Activated CD8-positive, alpha-beta memory T cell treated with anti-CD3 and anti-CD28 coated beads for 4 hours (primary cell): Measurements from ENCODE around the gene TET2.

Experiments
- DNase-seq, 2 donors: peaks; one replicate each; pipeline ENCODE4 v3.0.0-alpha.2; 2020; ENCODE audit warnings: low read depth in 2 of 2

The TET2 gene

DNA sequence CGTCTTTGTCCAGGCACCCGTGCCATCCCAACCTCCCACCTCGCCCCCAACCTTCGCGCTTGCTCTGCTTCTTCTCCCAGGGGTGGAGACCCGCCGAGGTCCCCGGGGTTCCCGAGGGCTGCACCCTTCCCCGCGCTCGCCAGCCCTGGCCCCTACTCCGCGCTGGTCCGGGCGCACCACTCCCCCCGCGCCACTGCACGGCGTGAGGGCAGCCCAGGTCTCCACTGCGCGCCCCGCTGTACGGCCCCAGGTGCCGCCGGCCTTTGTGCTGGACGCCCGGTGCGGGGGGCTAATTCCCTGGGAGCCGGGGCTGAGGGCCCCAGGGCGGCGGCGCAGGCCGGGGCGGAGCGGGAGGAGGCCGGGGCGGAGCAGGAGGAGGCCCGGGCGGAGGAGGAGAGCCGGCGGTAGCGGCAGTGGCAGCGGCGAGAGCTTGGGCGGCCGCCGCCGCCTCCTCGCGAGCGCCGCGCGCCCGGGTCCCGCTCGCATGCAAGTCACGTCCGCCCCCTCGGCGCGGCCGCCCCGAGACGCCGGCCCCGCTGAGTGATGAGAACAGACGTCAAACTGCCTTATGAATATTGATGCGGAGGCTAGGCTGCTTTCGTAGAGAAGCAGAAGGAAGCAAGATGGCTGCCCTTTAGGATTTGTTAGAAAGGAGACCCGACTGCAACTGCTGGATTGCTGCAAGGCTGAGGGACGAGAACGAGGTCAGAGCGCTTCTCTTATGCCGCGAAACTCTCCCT is at the start of gene TET2:
Gene TET2, plus strand, starts transcription at position 601 of the 740 bp plus-strand sequence. CDS start 87,067 bp downstream, outside the sequence.
- DNase-seq: peak; percentile 60 to 68

DNA sequence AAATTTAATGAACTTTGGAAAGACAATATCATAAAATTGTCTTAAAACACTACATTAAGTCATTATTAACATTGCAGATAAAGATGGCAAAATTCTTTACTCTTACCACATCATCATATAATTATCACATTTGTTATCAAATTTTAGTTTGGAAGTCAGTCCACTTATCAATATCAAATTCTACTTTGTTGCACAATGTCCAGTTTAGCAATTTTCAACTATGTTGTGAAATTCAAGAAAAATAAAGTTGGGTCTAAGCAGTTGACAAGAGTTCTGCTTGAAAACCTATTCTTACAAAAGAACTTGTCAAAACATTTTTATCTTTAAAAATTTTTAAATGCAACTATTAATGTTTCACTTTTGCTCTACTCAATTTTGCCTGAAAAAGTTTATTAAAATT is 44.7 kb upstream of the TET2 start:
- DNase-seq: no peak

DNA sequence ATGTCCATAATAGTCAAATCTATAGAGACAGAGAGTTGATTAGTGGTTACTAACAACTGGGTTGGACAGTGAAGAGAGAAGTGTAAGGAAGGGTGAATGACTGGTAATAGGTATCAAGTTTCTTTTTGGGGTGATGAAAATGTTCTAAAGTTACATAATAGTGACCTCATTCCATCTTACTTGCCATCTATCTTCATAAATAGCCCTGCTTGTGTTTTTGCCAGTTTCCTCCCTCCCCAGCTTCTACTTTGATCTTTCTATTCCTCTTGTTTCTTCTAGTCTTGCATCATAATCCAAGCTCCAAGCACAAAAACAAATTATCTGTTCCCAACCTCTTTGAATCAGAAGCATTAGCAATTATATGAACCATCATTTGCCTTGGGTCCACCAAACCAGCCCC is 40.2 kb upstream of the TET2 start:
- DNase-seq: no peak

DNA sequence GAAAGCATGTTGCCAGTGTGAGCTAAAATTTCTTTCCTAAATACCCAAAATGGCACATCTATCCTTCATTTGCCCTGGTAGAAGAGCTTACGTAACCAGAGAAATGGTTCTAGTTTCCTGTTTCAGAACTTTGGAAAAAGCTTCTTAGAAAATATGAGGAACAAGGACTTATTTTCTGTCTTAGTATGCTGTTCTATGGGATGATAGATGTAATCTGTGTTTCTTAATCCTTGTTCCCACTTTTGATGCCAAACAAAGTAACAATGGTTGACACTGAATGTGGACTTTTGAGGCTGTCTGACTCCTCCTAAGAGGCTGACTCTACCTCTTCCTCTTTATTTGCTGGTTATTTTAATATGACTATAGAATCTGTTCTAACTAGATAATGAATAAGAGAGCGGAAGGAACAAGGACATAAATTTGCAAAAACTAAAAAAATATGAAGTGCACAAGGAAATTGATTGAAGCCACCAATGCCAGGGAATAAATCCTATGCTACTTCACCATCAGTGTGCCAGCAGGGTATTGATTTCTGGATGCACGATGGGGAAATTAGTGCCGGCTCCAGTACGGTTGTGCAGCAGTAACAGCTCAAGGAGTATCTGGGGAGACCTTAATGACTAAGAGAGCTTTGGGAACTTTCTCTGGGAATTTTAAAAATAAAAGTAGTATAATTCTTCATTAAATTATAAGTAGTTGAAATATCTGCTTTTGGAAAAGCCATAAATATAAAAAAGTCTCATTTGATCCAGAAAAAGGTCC is 39.4 kb upstream of the TET2 start:
- DNase-seq: no peak

DNA sequence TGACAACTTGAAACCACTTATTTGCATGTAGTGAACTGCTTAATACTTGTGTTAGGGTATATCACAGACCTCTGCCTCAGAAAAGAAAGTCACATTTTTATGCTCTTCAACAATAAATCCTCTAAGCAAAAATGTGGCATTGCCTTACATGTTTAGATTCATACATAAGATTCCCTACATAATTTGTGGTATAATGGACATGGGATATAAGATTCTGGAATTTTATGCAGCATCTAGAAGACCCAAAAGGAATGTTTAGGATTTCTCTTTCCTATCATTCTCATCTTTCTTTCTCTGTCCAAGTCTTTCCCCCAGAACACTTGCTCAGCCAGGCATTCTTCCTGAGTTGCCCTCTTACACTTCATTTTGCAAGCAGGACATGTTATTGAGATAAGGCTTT is 37.7 kb upstream of the TET2 start:
- DNase-seq: no peak

DNA sequence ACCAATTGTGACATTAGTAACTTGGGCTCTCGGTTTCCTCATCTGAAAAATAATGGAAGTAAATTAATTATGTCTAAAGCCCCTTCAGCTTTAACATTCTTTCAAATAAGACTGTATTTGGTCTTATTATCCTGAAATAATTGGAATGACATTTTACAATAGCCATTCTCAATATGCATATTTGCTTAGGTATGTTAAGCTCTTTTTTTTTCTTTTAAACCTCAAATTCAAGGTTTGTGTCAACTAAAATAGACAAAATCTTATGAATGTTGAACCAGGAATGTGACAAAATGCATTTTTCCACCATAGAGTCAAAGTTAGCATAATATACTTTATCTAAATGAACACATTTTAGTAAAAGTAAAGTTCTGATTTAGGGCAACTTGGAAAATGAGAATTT is 34.4 kb upstream of the TET2 start:
- DNase-seq: no peak

DNA sequence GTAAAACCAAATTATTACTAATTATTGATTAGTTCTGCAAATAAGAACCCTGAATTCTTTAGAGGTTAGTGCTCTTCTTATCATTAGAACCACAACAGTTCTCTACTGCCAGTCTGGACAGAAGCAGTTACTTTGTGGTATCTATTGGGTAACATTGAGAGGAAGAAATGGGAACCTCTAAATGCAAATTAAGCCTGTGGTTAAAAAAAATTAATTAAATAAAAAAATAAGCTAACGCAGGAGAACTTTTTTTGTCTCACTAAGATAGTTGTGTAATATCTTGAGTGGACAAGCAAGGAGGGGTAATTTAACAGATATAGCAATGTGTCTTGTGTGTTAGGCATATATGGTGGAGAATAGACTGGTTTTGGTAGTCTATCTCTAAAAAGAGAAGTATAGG is 32.9 kb upstream of the TET2 start:
- DNase-seq: no peak

DNA sequence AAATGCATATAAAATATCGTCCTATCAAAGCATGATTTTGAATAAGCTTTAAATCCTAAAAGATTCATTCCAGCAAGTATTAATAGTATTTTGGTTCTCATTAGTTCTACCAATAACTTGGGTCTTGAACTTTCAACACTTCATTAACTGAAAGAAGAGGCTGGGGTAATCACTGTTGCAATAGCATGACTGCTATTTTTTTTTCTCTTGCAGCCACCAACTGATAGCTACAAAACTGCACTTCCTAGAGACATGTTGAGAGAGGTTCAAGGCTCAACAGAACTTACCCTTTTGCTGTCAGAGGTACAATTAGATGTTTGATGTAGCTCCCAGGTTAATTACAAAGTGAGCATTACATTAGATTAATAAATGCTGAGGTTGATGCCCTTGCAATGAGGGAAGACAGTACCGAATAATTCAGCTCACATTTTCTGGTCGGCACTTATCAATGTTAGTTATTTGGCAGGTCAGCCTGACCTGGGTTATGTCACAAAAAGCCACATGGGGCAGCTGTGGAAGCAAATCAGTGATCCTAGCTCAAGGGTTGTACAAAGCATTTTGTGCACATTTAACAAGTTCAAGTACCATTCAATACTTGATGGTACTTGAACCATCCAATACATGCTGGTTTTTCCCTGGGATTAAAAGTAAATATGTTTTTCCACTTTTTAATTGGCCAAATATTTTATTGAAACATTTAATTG is 29.9 kb upstream of the TET2 start:
- no peak for DNase-seq

DNA sequence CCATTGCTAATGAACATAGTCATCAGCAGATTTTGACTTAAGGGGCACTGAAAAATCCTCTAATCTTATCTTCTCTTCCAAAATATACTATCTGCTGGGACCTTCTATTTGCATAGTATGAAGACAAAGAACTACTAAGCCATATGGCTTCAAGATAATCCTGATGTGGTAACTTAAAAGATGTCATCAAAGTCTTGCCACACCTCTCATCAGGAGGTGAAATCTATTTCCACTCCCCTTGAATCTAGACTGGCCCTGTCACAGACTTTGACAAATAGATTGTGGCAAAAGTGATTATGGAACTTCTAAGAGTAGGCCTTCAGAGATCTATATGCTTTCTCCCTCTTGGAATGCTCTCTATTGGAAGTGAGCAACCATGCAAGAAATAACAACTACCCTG is 27.3 kb upstream of the TET2 start:
- no peak for DNase-seq

DNA sequence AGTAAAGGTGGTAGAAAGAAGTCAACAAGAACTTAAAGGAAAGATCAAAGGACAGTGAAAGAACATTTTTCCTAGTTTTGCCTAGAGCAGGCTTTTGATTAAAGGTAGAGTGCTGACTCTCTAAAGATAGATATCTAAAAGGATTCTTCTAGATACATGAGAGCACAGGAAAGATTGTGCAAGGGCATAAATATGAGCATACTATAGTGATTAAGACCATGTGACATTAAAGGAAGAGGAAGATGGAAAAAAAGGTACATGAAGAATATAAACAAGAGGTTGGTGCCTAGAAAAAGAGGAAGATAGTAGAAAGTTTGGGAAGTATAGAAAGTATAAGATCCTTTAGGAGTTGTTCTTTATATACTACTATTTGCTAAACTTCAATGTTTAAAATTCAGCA is 26.1 kb upstream of the TET2 start:
- no peak for DNase-seq

DNA sequence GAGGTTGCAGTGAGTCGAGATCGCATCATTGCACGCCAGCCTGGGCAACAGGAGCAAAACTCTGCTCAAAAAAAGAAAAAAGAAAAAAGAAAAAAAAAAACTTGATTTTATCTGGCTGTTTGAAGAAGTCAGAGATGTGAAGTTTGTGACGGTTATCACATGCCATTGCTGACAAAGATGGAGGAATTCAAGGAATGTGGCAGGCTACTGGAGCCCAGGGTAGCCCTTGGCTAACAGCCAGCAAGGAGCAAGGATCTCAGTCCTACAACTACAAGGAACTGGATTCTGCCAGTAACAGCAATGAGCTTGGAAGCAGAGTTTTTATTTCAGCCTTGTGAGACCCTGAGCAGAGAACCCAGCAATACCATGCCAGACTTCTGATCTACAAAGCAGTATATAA is 24.3 kb upstream of the TET2 start:
- no peak for DNase-seq

DNA sequence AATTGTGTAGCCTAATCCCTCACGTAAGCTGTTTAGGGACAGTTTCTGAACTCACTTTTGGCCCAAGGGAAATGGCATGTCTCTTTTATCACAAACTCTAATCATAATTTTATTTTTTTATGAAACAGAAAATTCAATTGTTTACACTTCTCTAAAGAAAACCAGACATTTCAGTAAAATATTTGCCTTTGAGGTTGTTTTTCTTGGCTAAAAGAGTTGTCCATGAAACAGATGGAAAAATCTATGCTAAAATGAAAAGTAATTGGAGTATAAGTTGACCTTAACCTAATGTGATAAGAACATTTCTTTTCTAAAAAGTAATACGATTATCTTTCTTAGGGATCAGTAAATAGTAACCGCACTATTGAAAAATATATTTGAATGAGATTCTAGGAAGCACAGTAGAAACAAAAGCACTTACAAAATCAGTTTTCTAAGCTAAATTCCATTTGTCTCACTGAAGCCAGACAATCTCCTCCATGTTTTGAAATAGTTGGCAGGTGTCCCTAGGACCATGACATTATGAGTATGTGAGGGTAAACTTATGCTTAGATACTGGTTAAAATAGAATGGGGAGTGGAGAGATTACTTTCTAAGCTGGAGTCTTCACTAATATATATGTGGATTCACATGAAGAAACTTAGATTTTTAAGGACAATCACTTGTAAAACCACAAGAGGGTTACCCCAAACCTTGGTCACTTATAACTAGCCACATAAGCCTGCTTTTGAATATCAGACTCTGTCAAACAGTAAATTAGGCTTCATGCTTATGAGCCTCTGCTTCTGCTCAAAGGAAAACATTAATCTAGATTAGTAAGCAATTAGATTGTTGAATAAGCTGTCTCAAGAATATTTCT is 20.1 kb upstream of the TET2 start:
- no peak for DNase-seq

DNA sequence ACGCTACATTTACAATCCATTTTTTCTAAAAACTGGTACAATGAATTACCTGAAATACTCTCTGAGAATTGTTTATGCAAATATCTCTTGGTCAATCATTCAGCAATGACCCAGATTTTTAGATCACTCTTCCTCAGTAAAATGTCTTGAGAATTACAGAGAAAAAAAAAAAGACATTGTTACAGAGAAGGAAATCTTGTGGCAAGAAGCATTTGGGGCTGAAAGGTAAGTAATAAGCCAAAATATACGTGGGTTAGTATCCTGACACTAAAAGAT is 19.6 kb upstream of the TET2 start:
- DNase-seq: no peak

DNA sequence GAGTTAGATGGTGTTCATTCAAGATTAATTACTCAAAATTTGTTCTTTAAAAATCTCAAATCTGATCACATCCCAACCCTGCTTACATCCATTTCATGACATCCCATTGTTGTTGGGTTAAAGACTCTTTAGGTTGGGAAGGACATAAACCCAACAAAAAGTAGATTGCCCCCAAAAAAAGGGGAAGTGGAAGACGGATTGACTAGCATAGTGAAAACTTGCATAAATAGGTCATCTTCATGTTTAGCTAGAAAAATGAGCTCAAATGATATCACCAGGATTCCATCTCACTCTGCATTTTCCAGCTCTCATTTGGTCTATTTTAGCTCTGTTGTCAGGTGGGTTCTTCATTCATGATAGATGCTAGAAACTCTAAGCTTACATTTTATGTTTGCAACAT is 18.5 kb upstream of the TET2 start:
- no peak for DNase-seq

DNA sequence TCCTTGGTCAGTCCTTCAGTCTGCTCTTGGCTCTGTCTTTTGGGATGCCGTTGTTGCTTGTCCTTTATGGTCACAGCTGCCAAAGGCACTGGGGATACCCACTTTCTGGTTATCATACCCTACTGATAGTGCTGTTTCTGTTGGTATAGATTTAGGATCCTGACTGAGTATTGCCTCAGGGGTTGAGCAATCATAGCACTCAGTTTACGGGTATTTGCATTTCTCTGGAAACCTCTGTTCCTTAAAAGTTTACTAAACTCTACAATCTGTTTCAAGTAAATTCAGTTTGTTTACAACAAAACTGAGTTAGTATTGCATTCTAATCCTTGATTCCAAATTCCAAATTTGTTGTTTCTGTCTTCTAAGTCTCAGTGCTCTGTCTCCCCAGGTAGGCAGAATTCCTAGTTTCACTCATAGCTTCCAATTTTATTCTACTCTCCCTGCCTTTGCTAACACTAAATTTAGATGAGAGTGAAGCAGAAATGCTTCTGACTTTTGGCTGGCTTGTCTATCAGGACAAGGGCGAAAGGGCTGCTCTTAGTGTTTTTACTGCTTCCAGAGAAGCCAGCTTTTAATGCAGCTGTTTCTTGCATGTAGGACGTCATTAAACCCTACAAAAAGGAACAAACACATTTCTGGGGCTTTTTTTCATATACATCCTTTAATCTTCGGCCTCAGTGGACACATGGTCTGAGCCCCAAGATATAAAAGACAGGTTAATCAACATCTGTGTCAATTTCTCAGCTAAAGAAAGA is 17.2 kb upstream of the TET2 start:
- no peak for DNase-seq

DNA sequence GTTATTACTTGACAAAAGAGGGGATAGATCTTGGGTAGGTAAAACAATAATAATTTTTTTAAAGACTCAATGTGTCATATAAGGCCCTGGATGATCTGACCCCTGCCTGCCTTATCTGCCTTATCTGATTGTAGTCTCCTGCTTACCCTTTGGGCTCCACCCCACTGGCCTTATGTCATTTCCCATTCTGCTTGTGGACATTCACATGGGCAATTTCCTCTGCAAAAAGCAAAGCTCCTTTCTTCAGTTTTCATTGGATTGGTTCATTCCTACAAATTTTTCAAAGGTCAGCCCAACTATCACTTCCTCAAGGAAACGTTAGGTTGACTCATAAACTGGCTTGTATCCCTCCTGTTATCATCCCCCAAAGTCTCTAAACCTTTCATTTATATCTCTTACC is 15.7 kb upstream of the TET2 start:
- no peak for DNase-seq

DNA sequence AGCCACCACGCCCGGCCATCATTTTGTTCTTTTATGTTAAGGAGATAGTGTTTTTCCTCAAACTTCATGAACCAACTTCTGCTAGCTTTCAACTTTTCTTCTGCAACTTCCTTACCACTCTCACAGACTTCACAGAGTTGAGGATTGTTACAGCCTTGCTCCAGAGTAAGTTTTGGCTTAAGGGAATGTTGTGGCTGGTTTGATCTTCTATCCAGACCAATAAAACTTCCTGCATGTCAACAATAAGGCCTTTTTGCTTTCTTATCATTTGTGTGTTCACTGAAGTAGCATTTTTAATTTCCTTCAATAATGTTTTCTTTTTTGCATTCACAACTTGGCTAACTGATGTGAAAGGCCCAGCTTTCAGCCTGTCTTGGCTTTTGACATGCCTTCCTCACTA is 12.7 kb upstream of the TET2 start:
- no peak for DNase-seq

DNA sequence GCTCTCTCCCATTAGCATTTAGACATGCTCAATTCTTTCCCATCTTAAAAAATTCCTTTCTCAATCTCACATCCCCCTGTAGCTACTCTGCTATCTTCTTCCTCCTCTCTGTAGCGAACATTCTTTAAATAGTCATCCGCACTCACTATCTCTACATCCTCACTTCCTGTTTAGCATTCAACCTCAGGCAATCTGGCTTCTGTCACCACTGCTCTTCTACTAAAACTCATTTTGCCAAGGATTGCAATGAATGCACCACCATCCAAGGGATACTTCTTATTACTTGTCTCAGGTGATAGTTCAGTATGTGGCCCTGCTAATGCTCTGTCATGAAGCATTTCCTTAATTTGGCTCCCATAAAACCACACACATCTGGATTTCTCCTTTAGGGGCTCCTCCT is 10.9 kb upstream of the TET2 start:
- no peak for DNase-seq

DNA sequence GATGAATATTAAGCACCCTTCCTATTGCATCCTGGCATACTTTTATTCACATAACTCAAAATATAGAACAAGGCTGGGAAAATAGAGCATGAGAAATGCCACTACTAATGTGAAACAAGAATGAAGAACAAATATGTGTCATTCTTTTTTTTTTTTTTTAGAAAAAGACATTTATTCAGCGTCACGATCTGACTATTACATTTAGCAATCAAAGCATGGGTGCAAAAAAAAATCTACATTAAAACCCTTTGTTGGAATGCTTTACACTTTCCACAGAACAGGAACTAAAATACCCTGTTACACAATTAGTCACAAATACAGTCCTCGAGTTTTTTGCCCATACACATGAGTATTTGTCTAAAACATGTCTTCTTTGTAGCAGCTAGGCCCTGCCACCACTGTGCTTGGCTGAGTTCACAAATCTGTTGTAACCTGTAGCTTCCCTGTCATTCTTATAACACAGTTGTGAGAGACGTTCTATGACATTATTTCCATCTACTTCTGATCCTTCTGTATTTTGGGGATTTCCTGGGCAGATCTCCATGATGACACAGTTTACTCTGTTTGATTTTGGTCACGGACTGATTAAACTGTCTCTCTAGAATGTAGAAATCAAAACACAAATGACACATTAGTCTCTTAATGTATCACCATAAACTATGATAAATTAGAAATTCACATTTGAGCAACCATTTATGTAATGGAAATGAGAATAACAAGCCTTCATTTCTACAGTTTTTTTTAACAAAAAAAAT is 9.4 kb upstream of the TET2 start:
- DNase-seq: no peak

DNA sequence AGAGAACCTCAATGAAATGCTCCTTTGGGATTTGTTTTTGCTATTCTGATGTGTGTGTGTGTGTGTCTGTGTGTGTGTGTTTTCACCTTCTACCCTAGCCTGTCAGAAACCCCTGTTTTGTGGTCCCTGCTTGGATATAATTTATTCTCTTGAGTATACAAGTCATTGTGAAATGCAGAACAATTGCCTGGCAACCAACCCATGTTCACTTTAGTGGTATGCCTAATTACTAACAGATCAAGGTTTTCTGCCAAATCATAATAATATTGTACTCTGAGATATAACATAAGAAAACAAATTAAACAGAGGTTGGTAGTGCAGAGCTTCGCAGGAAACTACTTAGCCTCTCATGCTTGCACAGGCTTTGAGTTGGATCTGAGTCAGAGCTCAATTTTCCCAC is 7.0 kb upstream of the TET2 start:
- DNase-seq: no peak
